Heart right ventricle (tissue), 16 donors: Measurements from ENCODE around the gene MYO9A. TPM values are rescaled to one million over a fixed set of nuclear protein-coding genes. Genes with fewer than 3 reads are reported as not detected.
"Not testable (repeated sequence)": the region's sequence is repeated elsewhere in the genome, so short reads cannot be mapped to it uniquely, and the experiment has no call there.

ENCODE experiments used
- ATAC-seq, 8 donors: fragments of 200-7000 bp; cut with Tn5 transposase; one replicate each; pipeline ENCODE4 v1.9.1; 2020; ENCODE audit warnings: mild to moderate bottlenecking in 8 of 8, moderate library complexity in 8 of 8, moderate number of reproducible peaks in 1 of 8
- DNase-seq, 2 donors: peaks; one replicate each; pipeline ENCODE4 v3.0.0-alpha.2; 2020
- H3K27ac ChIP-seq, 10 donors: fragments of 200-600 bp; sonication (generic) in 2 of 10; one replicate each; pipeline versions ENCODE4 v1.5.0 to v1.8.0; 2020 to 2022; ENCODE audit warnings: mild to moderate bottlenecking in 3 of 10
- H3K27me3 ChIP-seq, 7 donors: fragments of 200-600 bp; one replicate each; pipeline ENCODE4 v1.8.0; 2021 to 2022; ENCODE audit warnings: mild to moderate bottlenecking in 2 of 7
- H3K36me3 ChIP-seq, 9 donors: fragments of 200-600 bp; sonication (generic) in 1 of 9; one replicate each; pipeline versions ENCODE4 v1.5.0 to v1.8.0; 2020 to 2022; ENCODE audit warnings: mild to moderate bottlenecking in 2 of 9
- H3K4me1 ChIP-seq, 9 donors: fragments of 200-600 bp; sonication (generic) in 1 of 9; one replicate each; pipeline versions ENCODE4 v1.5.0 to v1.8.0; 2020 to 2022; ENCODE audit warnings: mild to moderate bottlenecking in 4 of 9
- H3K4me3 ChIP-seq, 10 donors: fragments of 200-600 bp; sonication (generic) in 2 of 10; one replicate each; pipeline versions ENCODE4 v1.5.0 to v1.8.0; 2020 to 2022; ENCODE audit warnings: mild to moderate bottlenecking in 7 of 10, moderate library complexity in 2 of 10
- H3K9me3 ChIP-seq, 11 donors: fragments of 200-600 bp in 10 of 11; sonication (generic) in 2 of 11; one replicate each; pipeline versions ENCODE4 v1.5.0 to v1.8.0; 2013 to 2022; ENCODE audit warnings: mild to moderate bottlenecking in 2 of 11, control low read depth in 1 of 11, moderate library complexity in 1 of 11
- WGBS, 2 donors: extraction: QIAGEN DNeasy Blood & Tissue Kit; methylation state at CpG; one replicate each; pipeline ENCODE4 v1.1.7; 2013; ENCODE audit warnings: inconsistent platforms in 1 of 2; 5-methylcytosine and 5-hydroxymethylcytosine counted together
- intact Hi-C, 10 donors: fragments of 100-400 bp; cut with DNase I; formaldehyde crosslinking; loops; one replicate each; pipeline versions ENCODE4 v1.11.1 to v1.14.2; 2022
- polyA plus RNA-seq, 2 donors: library from polyadenylated mRNA; stranded (reverse); fragments of 200-250 nt; gene quantifications; one replicate each; pipeline ENCODE4 v1.2.3, GENCODE V29; 2013
- total RNA-seq, 10 donors: library from RNA; stranded (reverse); fragmentation: NEBNext Ultra II Directional in 3 of 10; extraction: Animal tissue kit (Norgen Biotek cat#: 25700) in 3 of 10; gene quantifications; one replicate each; pipeline versions ENCODE4 v1.2.1 to v1.2.4, GENCODE V29; 2021 to 2023
- TF ChIP-seq, protein P1 (sequence below), 9 donors: fragments of 200-600 bp; sonication (generic) in 2 of 9; IDR thresholded peaks; one replicate each; pipeline versions ENCODE4 v1.5.0 to v1.8.0; 2021 to 2022; ENCODE audit warnings: antibody characterized with exemption in 9 of 9, mild to moderate bottlenecking in 5 of 9, moderate library complexity in 1 of 9
- donor health status: Arrhythmogenic right ventricular cardiomyopathy.
- donor health status: ischemic (EF 13 %, LVEDD 7.1; RV severe dilation, severe dysfunction).
- donor health status: healthy with polysubstance abuse.
- donor health status: DM: no; HTN: yes; CAD: no.
- donor health status: DM: no; HTN: no; CAD: no.
- donor health status: ischemic (EF 25% LVEDD 6.9; RV normal size, moderate dysfunction).
- donor health status: ischemic (EF 25% LVEDD 5.7; RV mildly dilated, moderate dysfunction).
- donor health status: healthy.
- donor health status: DM: yes; HTN: yes; CAD: no.
- donor health status: Ischemic cardiomyopathy.
- donor health status: ischemic (EF 35%, LVEDD 5.7; RV mildly dilated, moderate dysfunction).
- donor health status: nonischemic (EF 11% LVEDD 7.7; RV severe dilation, severe dysfunction).
- donor health status: DM: yes; HTN: yes; CAD: no.
- donor health status: PGD.
- donor health status: ischemic (EF 29% LVEDD 5.4; RV normal size, mild dysfunction).
- donor health status: nonischemic (EF 23%, LVEDD 6.1; RV moderate dilation, normal function).

MYO9A gene
- total and polyA plus RNA-seq, 12 donors: 3.7 to 36.9 (median 28.7) TPM

DNA sequence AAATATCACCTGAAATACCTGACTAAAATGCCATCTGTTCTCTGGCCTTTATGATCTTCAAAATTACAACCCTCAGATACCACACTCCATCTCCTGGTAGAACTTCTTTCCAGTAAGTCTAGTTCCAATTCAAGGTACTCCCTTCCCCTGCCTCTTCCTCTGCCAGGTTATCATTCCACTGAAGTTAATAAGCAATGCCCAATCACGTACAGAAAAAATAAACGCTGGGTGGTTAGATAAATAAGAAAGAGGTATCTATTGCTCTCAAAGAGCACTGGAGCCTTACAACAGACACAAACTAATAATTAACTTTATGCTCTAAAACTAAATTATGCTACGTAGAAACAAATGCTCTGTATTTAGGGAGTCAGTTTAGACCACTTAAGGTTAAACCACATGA is 112.5 kb downstream of the MYO9A start:
- no peak for ATAC-seq
- Histone ChIP-seq H3K9me3 (no peaks in the 10 kb centered on the region), H3K36me3 (peaks cover 0 to 84% (median 11%) of the 10 kb centered on the region in 9 donors), H3K4me1 (no peaks in the 10 kb centered on the region), H3K27ac (no peak overlapping the region), H3K27me3 (no peaks in the 10 kb centered on the region), H3K4me3 (no peak overlapping the region)
- WGBS, 2 donors: 96 to 100% methylated on average over 3 of the region's 3 CpGs
- intact Hi-C loops: loop anchor here in 2 of 10 donors (5.0 to 10.0 kb wide), 2 partner anchors 149 to 868 kb away; no protein-coding TSS in a partner anchor
- DNase-seq: no peak
- TF ChIP-seq, protein P1, sequence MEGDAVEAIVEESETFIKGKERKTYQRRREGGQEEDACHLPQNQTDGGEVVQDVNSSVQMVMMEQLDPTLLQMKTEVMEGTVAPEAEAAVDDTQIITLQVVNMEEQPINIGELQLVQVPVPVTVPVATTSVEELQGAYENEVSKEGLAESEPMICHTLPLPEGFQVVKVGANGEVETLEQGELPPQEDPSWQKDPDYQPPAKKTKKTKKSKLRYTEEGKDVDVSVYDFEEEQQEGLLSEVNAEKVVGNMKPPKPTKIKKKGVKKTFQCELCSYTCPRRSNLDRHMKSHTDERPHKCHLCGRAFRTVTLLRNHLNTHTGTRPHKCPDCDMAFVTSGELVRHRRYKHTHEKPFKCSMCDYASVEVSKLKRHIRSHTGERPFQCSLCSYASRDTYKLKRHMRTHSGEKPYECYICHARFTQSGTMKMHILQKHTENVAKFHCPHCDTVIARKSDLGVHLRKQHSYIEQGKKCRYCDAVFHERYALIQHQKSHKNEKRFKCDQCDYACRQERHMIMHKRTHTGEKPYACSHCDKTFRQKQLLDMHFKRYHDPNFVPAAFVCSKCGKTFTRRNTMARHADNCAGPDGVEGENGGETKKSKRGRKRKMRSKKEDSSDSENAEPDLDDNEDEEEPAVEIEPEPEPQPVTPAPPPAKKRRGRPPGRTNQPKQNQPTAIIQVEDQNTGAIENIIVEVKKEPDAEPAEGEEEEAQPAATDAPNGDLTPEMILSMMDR (IDR thresholded peaks at IDR 0.05): no peak

DNA sequence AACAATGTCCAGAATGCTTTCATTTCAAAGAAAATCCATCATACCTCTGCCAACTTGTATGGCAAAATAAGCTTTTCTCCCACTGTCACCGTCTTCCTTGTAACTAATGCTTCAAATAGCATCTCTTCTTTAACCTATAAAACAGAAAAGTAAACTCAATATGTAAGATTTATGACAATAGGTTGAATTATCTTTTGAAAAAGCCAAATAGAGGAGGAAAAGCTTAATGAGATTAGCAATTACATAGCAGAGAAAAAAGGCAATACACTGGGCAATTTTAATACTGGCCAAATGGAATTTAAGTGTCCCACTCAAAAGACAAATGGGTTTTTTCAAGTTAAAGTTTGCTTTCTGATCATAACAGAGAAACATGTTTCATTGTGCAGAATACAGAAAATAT is 118.1 kb downstream of the MYO9A start:
- DNase-seq (no peak), ATAC-seq (no peak)
- Histone ChIP-seq H3K9me3 (no peaks in the 10 kb centered on the region), H3K27me3 (no peaks in the 10 kb centered on the region), H3K4me3 (no peak overlapping the region), H3K4me1 (no peaks in the 10 kb centered on the region), H3K36me3 (peaks cover 0 to 66% (median 14%) of the 10 kb centered on the region in 9 donors), H3K27ac (no peak overlapping the region)
- intact Hi-C loops: loop anchor here in 1 of 10 donors (10.0 kb wide), 1 partner anchor 155 kb away; no protein-coding TSS in a partner anchor
- 92 to 96% methylated on average over 1 of the region's 1 CpG for WGBS, 2 donors
- TF ChIP-seq, protein P1 (IDR thresholded peaks at IDR 0.05): no peak

DNA sequence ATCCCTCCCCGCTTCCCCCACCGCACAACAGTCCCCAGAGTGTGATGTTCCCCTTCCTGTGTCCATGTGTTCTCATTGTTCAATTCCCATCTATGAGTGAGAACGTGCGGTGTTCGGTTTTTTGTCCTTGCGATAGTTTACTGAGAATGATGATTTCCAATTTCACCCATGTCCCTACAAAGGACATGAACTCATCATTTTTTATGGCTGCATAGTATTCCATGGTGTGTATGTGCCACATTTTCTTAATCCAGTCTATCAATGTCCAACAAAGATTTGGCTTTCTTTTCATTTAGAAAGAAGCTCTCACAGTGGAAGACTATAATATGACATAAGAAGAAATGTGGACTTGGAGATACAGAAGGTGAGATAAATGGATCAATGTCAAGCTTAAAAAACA is 119.2 kb downstream of the MYO9A start:
- ATAC-seq, DNase-seq, H3K9me3 ChIP-seq, H3K4me3 ChIP-seq, H3K27me3 ChIP-seq, intact Hi-C loops, H3K27ac ChIP-seq, H3K4me1 ChIP-seq: not testable (repeated sequence)
- WGBS, 2 donors: 82 to 90% methylated on average over 5 of the region's 6 CpGs
- H3K36me3 ChIP-seq: peaks cover 0 to 72% (median 14%) of the 10 kb centered on the region in 9 donors

DNA sequence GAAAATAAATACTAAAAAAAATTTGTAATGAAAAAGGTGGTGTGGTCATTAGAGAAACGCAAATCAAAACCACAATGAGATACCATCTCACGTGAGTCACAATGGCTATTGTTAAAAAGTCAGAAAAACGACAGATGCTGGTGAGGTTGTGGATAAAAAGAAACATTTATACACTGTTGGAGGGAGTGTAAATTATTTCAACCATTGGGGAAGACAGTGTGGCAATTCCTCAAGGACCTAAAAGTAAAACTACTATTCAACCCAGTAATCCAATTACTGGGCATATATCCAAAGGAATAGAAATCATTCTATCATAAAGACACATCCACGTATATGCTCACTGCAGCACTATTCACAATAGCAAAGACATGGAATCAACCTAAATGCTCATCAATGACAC is 120.3 kb downstream of the MYO9A start:
- DNase-seq (no peak), ATAC-seq (no peak)
- intact Hi-C loops: no loop called here
- Histone ChIP-seq H3K27ac (no peak overlapping the region), H3K27me3 (no peaks in the 10 kb centered on the region), H3K36me3 (peaks cover 0 to 74% (median 14%) of the 10 kb centered on the region in 9 donors), H3K4me3 (no peak overlapping the region), H3K4me1 (no peaks in the 10 kb centered on the region), H3K9me3 (no peaks in the 10 kb centered on the region)
- TF ChIP-seq, protein P1 (IDR thresholded peaks at IDR 0.05): no peak
- 79 to 83% methylated on average over 4 of the region's 4 CpGs for WGBS, 2 donors

DNA sequence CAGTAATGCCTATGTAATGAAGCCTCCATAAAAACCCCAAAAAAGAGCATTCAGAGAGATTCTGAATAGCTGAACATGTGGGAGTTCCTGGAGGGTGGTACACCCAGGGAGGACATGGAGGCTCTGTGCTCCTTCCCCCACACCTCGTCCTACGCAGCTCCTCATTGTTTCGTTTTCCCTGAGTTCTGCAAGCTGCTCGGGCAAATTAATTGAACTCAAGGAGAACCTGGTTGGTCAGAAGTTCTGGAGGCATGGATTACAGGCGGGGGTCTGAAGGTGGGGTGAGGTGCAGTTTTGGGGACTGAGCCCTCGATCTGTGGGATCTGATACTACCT is 142.2 kb downstream of the MYO9A start:
- Histone ChIP-seq H3K4me3 (no peak overlapping the region), H3K27me3 (no peaks in the 10 kb centered on the region), H3K9me3 (no peaks in the 10 kb centered on the region), H3K4me1 (no peaks in the 10 kb centered on the region), H3K27ac (no peak overlapping the region), H3K36me3 (peaks cover 0 to 52% (median 11%) of the 10 kb centered on the region in 9 donors)
- TF ChIP-seq, protein P1 (IDR thresholded peaks at IDR 0.05): no peak
- no peak for DNase-seq
- no peak for ATAC-seq
- intact Hi-C loops: no loop called here
- 94 to 95% methylated on average over 6 of the region's 6 CpGs for WGBS, 2 donors
